ENCODE data around the gene SLC6A18.

The SLC6A18 gene

DNA sequence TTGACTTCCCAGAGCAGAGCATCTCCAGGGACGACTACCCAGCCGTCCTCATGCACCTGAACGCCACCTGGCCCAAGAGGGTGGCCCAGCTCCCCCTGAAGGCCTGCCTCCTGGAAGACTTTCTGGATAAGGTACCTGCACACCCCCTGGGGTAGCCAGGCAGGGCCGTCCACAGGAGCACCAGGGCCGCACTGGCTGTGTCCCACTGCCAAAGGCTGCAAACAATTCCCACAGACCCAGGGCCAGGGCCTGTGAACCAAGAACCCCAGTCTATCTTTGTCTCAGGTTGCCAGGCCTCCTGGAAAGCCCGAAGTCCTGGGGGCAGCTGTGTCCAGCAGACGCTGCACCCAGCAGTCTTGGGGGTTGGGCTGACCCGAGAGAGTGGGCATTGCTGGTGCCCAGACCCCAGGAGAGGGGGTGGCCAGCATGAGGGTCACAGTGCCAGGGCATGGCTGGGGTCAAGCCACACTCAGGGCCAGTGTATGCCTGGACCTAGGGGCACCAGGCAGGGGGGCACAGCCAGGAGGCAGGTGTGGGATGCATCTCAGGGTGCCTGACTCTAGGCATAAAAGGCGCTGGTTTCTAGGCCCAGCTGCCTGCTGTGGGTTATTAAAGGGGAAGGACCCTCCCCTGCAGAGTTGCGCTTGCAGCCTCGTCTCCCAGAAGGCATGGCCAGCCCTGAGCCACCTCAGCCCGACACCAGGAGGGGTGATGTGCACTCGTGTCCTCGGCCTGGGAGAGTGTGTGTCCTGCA, 17.7 kb downstream of the SLC6A18 start:
- no peak overlapping the region for H2AFZ ChIP-seq
- no peaks in the 10 kb centered on the region for H3K9me3 ChIP-seq (ENCODE audit: control insufficient read depth, low read length)
- no peak for TF ChIP-seq CTCF (IDR thresholded peaks at IDR 0.05)
- no peaks in the 10 kb centered on the region for H3K36me3 ChIP-seq (ENCODE audit: control insufficient read depth, insufficient read depth, low read length)
- H3K4me2 ChIP-seq (ENCODE audit: low read length), result no peak overlapping the region
- no peak overlapping the region for H3K27ac ChIP-seq
- H3K27me3 ChIP-seq (ENCODE audit: control insufficient read depth, insufficient read depth, low read length), result no peaks in the 10 kb centered on the region
- no peaks in the 10 kb centered on the region for H3K4me1 ChIP-seq
- no peaks in the 10 kb centered on the region for H3K79me2 ChIP-seq
- H3K4me3 ChIP-seq (ENCODE audit: low read depth, low read length), result no peak overlapping the region
- no peak overlapping the region for H3K9ac ChIP-seq

- Histone ChIP-seq H3K27ac (no peak overlapping the region), H3K27me3 (ENCODE audit: control insufficient read depth, insufficient read depth, low read length) (no peaks in the 10 kb centered on the region), H3K36me3 (ENCODE audit: control insufficient read depth, insufficient read depth, low read length) (no peaks in the 10 kb centered on the region), H3K9me3 (ENCODE audit: control insufficient read depth, low read length) (no peaks in the 10 kb centered on the region), H3K4me2 (ENCODE audit: low read length) (no peak overlapping the region), H3K4me1 (no peaks in the 10 kb centered on the region), H3K4me3 (ENCODE audit: low read depth, low read length) (no peak overlapping the region), H3K79me2 (no peaks in the 10 kb centered on the region), H3K9ac (no peak overlapping the region), H2AFZ (no peak overlapping the region)
- TF ChIP-seq CTCF (IDR thresholded peaks at IDR 0.05), result no peak
Observed at GRCh38 chr5:1243487-1244130, 18.4 kb downstream of the SLC6A18 start.

DNA sequence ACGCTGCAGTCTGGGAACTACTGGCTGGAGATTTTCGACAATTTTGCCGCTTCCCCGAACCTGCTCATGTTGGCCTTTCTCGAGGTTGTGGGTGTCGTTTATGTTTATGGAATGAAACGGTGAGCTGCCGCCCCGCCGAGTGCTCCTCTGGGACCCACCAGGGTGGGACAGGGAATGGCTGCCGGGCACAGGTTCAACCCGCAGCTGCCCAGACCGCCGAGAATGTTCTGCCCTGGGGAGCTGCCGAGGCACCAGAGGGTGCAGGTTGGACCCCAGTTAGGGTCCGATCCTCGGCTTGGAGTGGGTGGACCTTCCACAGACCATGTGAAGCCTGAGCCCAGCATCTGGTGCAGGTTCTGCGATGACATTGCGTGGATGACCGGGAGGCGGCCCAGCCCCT, 19.1 kb downstream of the SLC6A18 start:
- no peak for TF ChIP-seq CTCF (IDR thresholded peaks at IDR 0.05)
- Histone ChIP-seq H3K27me3 (ENCODE audit: control insufficient read depth, insufficient read depth, low read length) (no peaks in the 10 kb centered on the region), H3K4me2 (ENCODE audit: low read length) (no peak overlapping the region)

GRCh38 chr5:1244976-1245375, 19.8 kb downstream of the SLC6A18 start:
- H3K27me3 ChIP-seq (ENCODE audit: control insufficient read depth, insufficient read depth, low read length), result no peaks in the 10 kb centered on the region
- H3K79me2 ChIP-seq, result no peaks in the 10 kb centered on the region

More for the DNA sequence above, 19.1 kb downstream of the SLC6A18 start:
- H3K9me3 ChIP-seq (ENCODE audit: control insufficient read depth, low read length), result no peaks in the 10 kb centered on the region
- H2AFZ ChIP-seq, result no peak overlapping the region
- H3K4me1 ChIP-seq, result no peaks in the 10 kb centered on the region
- no peaks in the 10 kb centered on the region for H3K36me3 ChIP-seq (ENCODE audit: control insufficient read depth, insufficient read depth, low read length)
- H3K79me2 ChIP-seq, result no peaks in the 10 kb centered on the region
- H3K9ac ChIP-seq, result no peak overlapping the region
- H3K4me3 ChIP-seq (ENCODE audit: low read depth, low read length), result no peak overlapping the region
- no peak overlapping the region for H3K27ac ChIP-seq

More at GRCh38 chr5:1244976-1245375, 19.8 kb downstream of the SLC6A18 start:
- Histone ChIP-seq H3K36me3 (ENCODE audit: control insufficient read depth, insufficient read depth, low read length) (no peaks in the 10 kb centered on the region), H3K9ac (no peak overlapping the region), H2AFZ (no peak overlapping the region), H3K27ac (no peak overlapping the region), H3K4me2 (ENCODE audit: low read length) (no peak overlapping the region), H3K4me1 (no peaks in the 10 kb centered on the region), H3K4me3 (ENCODE audit: low read depth, low read length) (no peak overlapping the region), H3K9me3 (ENCODE audit: control insufficient read depth, low read length) (no peaks in the 10 kb centered on the region)
- no peak for TF ChIP-seq CTCF (IDR thresholded peaks at IDR 0.05)
